ENCODE measurements around the gene UTRN. TPM values are rescaled to one million over a fixed set of nuclear protein-coding genes. Genes with fewer than 3 reads are reported as not detected.

Gene UTRN
- total RNA-seq (100 to 1,000 TPM; 118 to 127 TPM), polyA plus RNA-seq (ENCODE audit: insufficient read depth, low read depth, low replicate concordance) (109 TPM)
- long read RNA-seq, donor 1 = 0 reads
- long read RNA-seq, donor 2 = 0 reads

DNA sequence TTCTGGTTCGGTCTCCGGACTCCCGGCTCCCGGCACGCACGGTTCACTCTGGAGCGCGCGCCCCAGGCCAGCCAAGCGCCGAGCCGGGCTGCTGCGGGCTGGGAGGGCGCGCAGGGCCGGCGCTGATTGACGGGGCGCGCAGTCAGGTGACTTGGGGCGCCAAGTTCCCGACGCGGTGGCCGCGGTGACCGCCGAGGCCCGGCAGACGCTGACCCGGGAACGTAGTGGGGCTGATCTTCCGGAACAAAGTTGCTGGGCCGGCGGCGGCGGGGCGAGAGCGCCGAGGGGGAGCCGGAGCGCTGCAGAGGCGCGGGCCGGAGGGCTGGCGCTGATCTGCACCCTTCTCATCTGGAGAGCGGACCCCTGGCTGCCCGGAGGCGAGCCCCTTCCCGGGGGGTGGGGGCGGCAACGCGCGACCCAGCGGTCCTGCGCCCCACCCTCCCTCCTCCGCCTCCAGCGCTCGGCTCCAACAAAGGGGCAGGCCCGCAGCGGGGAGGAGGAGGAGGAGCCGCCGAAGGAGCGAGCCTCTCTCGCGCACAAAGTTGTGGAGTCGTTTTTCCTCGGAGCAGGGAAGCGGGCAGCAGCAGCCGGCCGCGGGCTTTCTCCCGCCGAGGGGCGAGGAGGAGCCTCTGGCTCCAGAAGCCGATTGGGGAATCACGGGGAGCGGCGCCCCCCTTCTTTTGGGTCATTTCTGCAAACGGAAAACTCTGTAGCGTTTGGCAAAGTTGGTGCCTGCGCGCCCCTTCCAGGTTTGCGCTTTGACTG, at the start of gene UTRN:
Gene UTRN, plus strand, starts transcription at position 553 of the 765 bp plus-strand sequence. CDS start 6,494 bp downstream, outside the sequence.
- H3K4me1 ChIP-seq = no peaks in the 10 kb centered on the region
- DNase-seq = peak; percentile 81
- intact Hi-C loops (cut with DNase I; ENCODE audit: low total_unique reads) = no loop called here
- no peak for TF ChIP-seq POLR2A (IDR thresholded peaks at IDR 0.05)
- TF ChIP-seq, protein P1, sequence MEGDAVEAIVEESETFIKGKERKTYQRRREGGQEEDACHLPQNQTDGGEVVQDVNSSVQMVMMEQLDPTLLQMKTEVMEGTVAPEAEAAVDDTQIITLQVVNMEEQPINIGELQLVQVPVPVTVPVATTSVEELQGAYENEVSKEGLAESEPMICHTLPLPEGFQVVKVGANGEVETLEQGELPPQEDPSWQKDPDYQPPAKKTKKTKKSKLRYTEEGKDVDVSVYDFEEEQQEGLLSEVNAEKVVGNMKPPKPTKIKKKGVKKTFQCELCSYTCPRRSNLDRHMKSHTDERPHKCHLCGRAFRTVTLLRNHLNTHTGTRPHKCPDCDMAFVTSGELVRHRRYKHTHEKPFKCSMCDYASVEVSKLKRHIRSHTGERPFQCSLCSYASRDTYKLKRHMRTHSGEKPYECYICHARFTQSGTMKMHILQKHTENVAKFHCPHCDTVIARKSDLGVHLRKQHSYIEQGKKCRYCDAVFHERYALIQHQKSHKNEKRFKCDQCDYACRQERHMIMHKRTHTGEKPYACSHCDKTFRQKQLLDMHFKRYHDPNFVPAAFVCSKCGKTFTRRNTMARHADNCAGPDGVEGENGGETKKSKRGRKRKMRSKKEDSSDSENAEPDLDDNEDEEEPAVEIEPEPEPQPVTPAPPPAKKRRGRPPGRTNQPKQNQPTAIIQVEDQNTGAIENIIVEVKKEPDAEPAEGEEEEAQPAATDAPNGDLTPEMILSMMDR (IDR thresholded peaks at IDR 0.05) = no peak
- no peaks in the 10 kb centered on the region for H3K9me3 ChIP-seq
- H3K27me3 ChIP-seq = no peaks in the 10 kb centered on the region
- 0 to 1% methylated on average over 23 to 57 of the region's 84 CpGs for WGBS, 2 donors
- H3K4me3 ChIP-seq = peak within 1 kb of the TSS; percentile 80 to 94
- peak within 1 kb of the TSS; percentile 93 to 97 for H3K27ac ChIP-seq
- H3K36me3 ChIP-seq (ENCODE audit: low read depth, missing control alignments) = no peaks in the 10 kb centered on the region

DNA sequence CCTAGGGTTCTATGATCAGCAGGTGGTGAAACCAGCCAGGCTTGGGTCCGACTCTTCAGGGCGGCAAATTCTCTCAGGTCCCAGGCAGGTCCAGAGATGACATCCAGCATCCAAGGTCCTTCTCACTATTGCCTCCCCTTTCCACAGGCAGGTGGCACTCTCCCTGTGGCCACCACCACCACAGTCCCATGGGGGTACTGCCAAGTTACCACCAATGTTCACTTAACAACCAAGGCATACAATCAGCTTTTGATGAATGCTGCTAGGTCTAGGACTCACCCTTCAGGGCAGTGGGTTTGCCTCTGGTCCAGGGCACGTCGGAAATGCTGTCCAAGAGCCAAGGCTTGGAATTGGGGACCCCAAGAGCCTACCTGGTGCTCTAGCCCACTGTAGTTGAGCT, 40.4 kb upstream of the UTRN start:
- H3K9me3 ChIP-seq = no peaks in the 10 kb centered on the region
- intact Hi-C loops (cut with DNase I; ENCODE audit: low total_unique reads) = no loop called here
- TF ChIP-seq POLR2A (IDR thresholded peaks at IDR 0.05) = no peak
- TF ChIP-seq, protein P1 (IDR thresholded peaks at IDR 0.05) = no peak
- H3K36me3 ChIP-seq (ENCODE audit: low read depth, missing control alignments) = no peaks in the 10 kb centered on the region
- H3K4me3 ChIP-seq = no peak overlapping the region
- H3K4me1 ChIP-seq = no peaks in the 10 kb centered on the region
- WGBS, 2 donors = 95 to 100% methylated on average over 4 of the region's 4 CpGs
- DNase-seq = no peak
- no peaks in the 10 kb centered on the region for H3K27me3 ChIP-seq
- H3K27ac ChIP-seq = no peak overlapping the region

DNA sequence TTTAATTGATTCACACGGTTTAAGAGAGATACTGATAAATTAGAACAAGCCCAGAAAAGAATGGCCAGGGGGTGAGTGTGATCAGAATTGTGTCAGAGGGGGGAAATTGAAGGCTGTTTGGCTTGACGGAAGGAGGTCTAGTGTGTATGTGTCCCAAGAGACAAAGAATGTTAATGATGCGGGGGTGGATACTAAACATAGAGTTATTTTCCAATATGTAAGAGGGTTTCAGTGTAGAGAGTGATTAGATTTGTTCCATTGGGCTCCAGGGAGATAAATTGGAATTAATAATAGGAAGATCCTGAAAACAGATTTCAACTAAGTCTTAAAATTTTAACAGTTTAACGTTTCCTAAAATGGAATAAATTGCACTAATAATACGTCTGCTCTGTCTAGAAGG, 38.1 kb upstream of the UTRN start:
- H3K27ac ChIP-seq = no peak overlapping the region
- H3K36me3 ChIP-seq (ENCODE audit: low read depth, missing control alignments) = no peaks in the 10 kb centered on the region
- no peak for TF ChIP-seq POLR2A (IDR thresholded peaks at IDR 0.05)
- TF ChIP-seq, protein P1 (IDR thresholded peaks at IDR 0.05) = no peak
- H3K4me3 ChIP-seq = no peak overlapping the region
- DNase-seq = no peak
- no peaks in the 10 kb centered on the region for H3K27me3 ChIP-seq
- H3K9me3 ChIP-seq = no peaks in the 10 kb centered on the region
- intact Hi-C loops (cut with DNase I; ENCODE audit: low total_unique reads) = no loop called here
- WGBS, 2 donors = 66 to 70% methylated on average over 5 of the region's 5 CpGs
- H3K4me1 ChIP-seq = no peaks in the 10 kb centered on the region

DNA sequence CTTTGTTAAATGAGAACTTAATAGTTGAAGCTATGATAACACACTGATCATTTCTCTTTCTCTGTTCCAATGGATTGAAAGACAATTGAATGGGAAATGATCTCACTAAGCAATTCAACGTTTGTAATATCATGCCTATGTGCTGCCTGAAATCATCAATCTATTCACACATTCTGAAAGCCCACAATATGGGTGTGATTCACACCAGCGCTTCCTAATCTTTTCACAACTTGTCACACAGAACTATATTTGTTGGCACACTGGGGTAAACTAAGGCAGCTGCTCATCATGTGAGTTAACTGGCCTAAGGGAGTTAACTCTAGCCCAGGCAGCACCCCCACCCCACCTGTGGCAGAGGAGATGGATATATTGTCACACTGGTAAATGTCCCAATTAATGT, 37.1 kb upstream of the UTRN start:
- Histone ChIP-seq H3K36me3 (ENCODE audit: low read depth, missing control alignments) (no peaks in the 10 kb centered on the region), H3K9me3 (no peaks in the 10 kb centered on the region), H3K27ac (no peak overlapping the region), H3K27me3 (no peaks in the 10 kb centered on the region), H3K4me3 (no peak overlapping the region), H3K4me1 (no peaks in the 10 kb centered on the region)
- intact Hi-C loops (cut with DNase I; ENCODE audit: low total_unique reads) = no loop called here
- TF ChIP-seq, protein P1 (IDR thresholded peaks at IDR 0.05) = no peak
- TF ChIP-seq POLR2A (IDR thresholded peaks at IDR 0.05) = no peak
- DNase-seq = no peak
- 77 to 83% methylated on average over 2 of the region's 2 CpGs for WGBS, 2 donors
